BLaER1 treated with 17β-estradiol and CSF1 and Interleukin-3, amounts not matched to agents 10 nM and 100 nM (cell line): ENCODE results near the gene ACSS1.

Experiments used
- H3K27ac ChIP-seq, 11 experiments: shearing (Covaris generic); formaldehyde crosslinking; 2 replicates each; pipeline ENCODE4 v1.8.1; 2022
- H3K27me3 ChIP-seq, 11 experiments: shearing (Covaris generic); formaldehyde crosslinking; 2 replicates each; pipeline ENCODE4 v1.8.1; 2022
- H3K36me3 ChIP-seq, 11 experiments: shearing (Covaris generic); formaldehyde crosslinking; 2 replicates each; pipeline ENCODE4 v1.8.1; 2022
- H3K4me1 ChIP-seq, 10 experiments: shearing (Covaris generic); formaldehyde crosslinking; 2 replicates each; pipeline ENCODE4 v1.8.1; 2022
- H3K4me2 ChIP-seq, 11 experiments: shearing (Covaris generic); formaldehyde crosslinking; 2 replicates each; pipeline ENCODE4 v1.8.1; 2022
- H3K4me3 ChIP-seq, 10 experiments: shearing (Covaris generic); formaldehyde crosslinking; 2 replicates each; pipeline ENCODE4 v1.8.1; 2022
- H3K9ac ChIP-seq, 11 experiments: shearing (Covaris generic); formaldehyde crosslinking; 2 replicates each; pipeline ENCODE4 v1.8.1; 2022
- H3K9me3 ChIP-seq, 11 experiments: shearing (Covaris generic); formaldehyde crosslinking; replicated peaks in 1 of 11; 2 replicates each; pipeline ENCODE4 v1.8.1; 2022
- H4K20me1 ChIP-seq, 11 experiments: shearing (Covaris generic); formaldehyde crosslinking; 2 replicates each; pipeline ENCODE4 v1.8.1; 2022
- Cebpa-rat ChIP-seq, 11 experiments: shearing (Covaris generic); IDR thresholded peaks; 2 replicates each; pipeline ENCODE4 v1.8.1; 2022

ACSS1 gene

GRCh38 chr20:24998121-24998520, 59.8 kb downstream of the ACSS1 start:
- 0 out of 22 replicates have a peak, but pooled peaks cover 0 to 3% (median 0%) of the 10 kb centered on the region in 11 experiments for H3K9me3 ChIP-seq
- H3K36me3 ChIP-seq = peaks cover 0 to 9% (median 6%) of the 10 kb centered on the region in 11 experiments; a peak in 11 of 22 replicates
- TF ChIP-seq Cebpa-rat (IDR thresholded peaks at IDR 0.05) = no peak
- no peak overlapping the region for H3K27ac ChIP-seq
- H4K20me1 ChIP-seq = no peaks in the 10 kb centered on the region; a peak in 1 of 22 replicates
- no peak overlapping the region for H3K9ac ChIP-seq
- peaks cover 16 to 33% (median 30%) of the 10 kb centered on the region in 10 experiments for H3K4me1 ChIP-seq
- H3K27me3 ChIP-seq = no peaks in the 10 kb centered on the region
- no peak overlapping the region for H3K4me3 ChIP-seq
- H3K4me2 ChIP-seq = no peak overlapping the region

GRCh38 chr20:24996449-24997377, 61.2 kb downstream of the ACSS1 start:
- Histone ChIP-seq H3K9ac (no peak overlapping the region), H3K36me3 (no peaks in the 10 kb centered on the region), H4K20me1 (peaks cover 0 to 4% (median 0%) of the 10 kb centered on the region in 11 experiments; a peak in 3 of 22 replicates), H3K4me1 (peaks cover 20 to 39% (median 36%) of the 10 kb centered on the region in 10 experiments), H3K27ac (no peak overlapping the region), H3K9me3 (no peaks in the 10 kb centered on the region), H3K27me3 (no peaks in the 10 kb centered on the region), H3K4me2 (peak overlapping the region in 2 of 11 experiments; percentile 4 to 45; a peak in 1 of 22 replicates), H3K4me3 (no peak overlapping the region)
- TF ChIP-seq Cebpa-rat (IDR thresholded peaks at IDR 0.05) = no peak

GRCh38 chr20:24995741-24996448, 62.0 kb downstream of the ACSS1 start:
- H3K9ac ChIP-seq = no peak overlapping the region
- no peak overlapping the region for H3K27ac ChIP-seq
- no peak for TF ChIP-seq Cebpa-rat (IDR thresholded peaks at IDR 0.05)
- H3K27me3 ChIP-seq = no peaks in the 10 kb centered on the region
- no peaks in the 10 kb centered on the region for H3K36me3 ChIP-seq
- no peak overlapping the region for H3K4me3 ChIP-seq
- H3K4me2 ChIP-seq = peak overlapping the region in 6 of 11 experiments; percentile 1 to 45 (median 7); a peak in 2 of 22 replicates
- H3K9me3 ChIP-seq = no peaks in the 10 kb centered on the region
- H3K4me1 ChIP-seq = peaks cover 28 to 48% (median 44%) of the 10 kb centered on the region in 10 experiments
- H4K20me1 ChIP-seq = peaks cover 0 to 13% (median 0%) of the 10 kb centered on the region in 11 experiments; a peak in 7 of 22 replicates

GRCh38 chr20:24994470-24995368, 63.2 kb downstream of the ACSS1 start:
- Histone ChIP-seq H3K4me1 (peaks cover 40 to 59% (median 55%) of the 10 kb centered on the region in 10 experiments), H4K20me1 (peaks cover 0 to 24% (median 7%) of the 10 kb centered on the region in 11 experiments; a peak in 9 of 22 replicates), H3K9ac (no peak overlapping the region), H3K27me3 (no peaks in the 10 kb centered on the region), H3K9me3 (no peaks in the 10 kb centered on the region), H3K27ac (no peak overlapping the region), H3K4me2 (peak overlapping the region; percentile 5 to 95 (median 85); a peak in 15 of 22 replicates), H3K4me3 (no peak overlapping the region), H3K36me3 (no peaks in the 10 kb centered on the region)
- TF ChIP-seq Cebpa-rat (IDR thresholded peaks at IDR 0.05) = no peak

GRCh38 chr20:24994186-24994465, 63.8 kb downstream of the ACSS1 start:
- peak overlapping the region in 1 of 11 experiments; percentile 90; a peak in 1 of 22 replicates for H3K9ac ChIP-seq
- H3K4me2 ChIP-seq = peak overlapping the region in 10 of 11 experiments; percentile 85 to 97 (median 94); a peak in 17 of 22 replicates
- H3K27me3 ChIP-seq = no peaks in the 10 kb centered on the region
- H4K20me1 ChIP-seq = peaks cover 0 to 27% (median 11%) of the 10 kb centered on the region in 11 experiments; a peak in 11 of 22 replicates
- no peak for TF ChIP-seq Cebpa-rat (IDR thresholded peaks at IDR 0.05)
- H3K27ac ChIP-seq = 0 out of 22 replicates have a peak overlapping the region, but pooled peaks of 1 of the 11 experiments have one; percentile 87
- H3K36me3 ChIP-seq = peaks cover 0 to 4% (median 0%) of the 10 kb centered on the region in 11 experiments; a peak in 1 of 22 replicates
- no peaks in the 10 kb centered on the region for H3K9me3 ChIP-seq
- peaks cover 46 to 65% (median 61%) of the 10 kb centered on the region in 10 experiments for H3K4me1 ChIP-seq
- no peak overlapping the region for H3K4me3 ChIP-seq

GRCh38 chr20:24993337-24994185, 64.4 kb downstream of the ACSS1 start:
- Histone ChIP-seq H3K4me1 (peaks cover 52 to 71% (median 66%) of the 10 kb centered on the region in 10 experiments), H3K9me3 (no peaks in the 10 kb centered on the region), H3K36me3 (peaks cover 0 to 4% (median 0%) of the 10 kb centered on the region in 11 experiments; a peak in 1 of 22 replicates), H3K4me2 (peak overlapping the region; percentile 85 to 97 (median 94)), H3K9ac (peak overlapping the region; percentile 77 to 90 (median 88); a peak in 21 of 22 replicates), H3K4me3 (peak overlapping the region; percentile 80 to 98 (median 90)), H3K27ac (peak overlapping the region; percentile 82 to 91 (median 87)), H3K27me3 (no peaks in the 10 kb centered on the region), H4K20me1 (peaks cover 0 to 33% (median 14%) of the 10 kb centered on the region in 11 experiments; a peak in 12 of 22 replicates)
- no peak for TF ChIP-seq Cebpa-rat (IDR thresholded peaks at IDR 0.05)

- H3K9ac ChIP-seq = peak within 1 kb of the TSS; percentile 77 to 90 (median 88)
- peaks cover 4 to 42% (median 23%) of the 10 kb centered on the region in 11 experiments; a peak in 13 of 22 replicates for H4K20me1 ChIP-seq
- no peaks in the 10 kb centered on the region for H3K9me3 ChIP-seq
- TF ChIP-seq Cebpa-rat (IDR thresholded peaks at IDR 0.05) = no peak
- H3K4me1 ChIP-seq = peaks cover 59 to 80% (median 76%) of the 10 kb centered on the region in 10 experiments
- H3K4me2 ChIP-seq = peak within 1 kb of the TSS; percentile 85 to 97 (median 94)
- H3K27ac ChIP-seq = peak within 1 kb of the TSS; percentile 82 to 91 (median 87)
- H3K4me3 ChIP-seq = peak within 1 kb of the TSS; percentile 80 to 98 (median 90)
- H3K36me3 ChIP-seq = peaks cover 0 to 4% (median 0%) of the 10 kb centered on the region in 11 experiments; a peak in 1 of 22 replicates
- no peaks in the 10 kb centered on the region for H3K27me3 ChIP-seq
Observed at GRCh38 chr20:24992487-24993205, 65.3 kb downstream of the ACSS1 start, which contains the start of gene APMAP. APMAP (minus strand) TSS chr20:24992751; CDS start chr20:24992688, 63 bp downstream.
